Activated B cell treated with CpG ODN at 0.5 μM for 24 hours (primary cell): ENCODE results near the gene COL19A1. TPM values are rescaled to one million over a fixed set of nuclear protein-coding genes. Genes with fewer than 3 reads are reported as not detected.

Experiments
- ATAC-seq: fragments of 200-7000 bp; cut with Tn5 transposase; one replicate; pipeline ENCODE4 v1.10.0; 2021; ENCODE audit warnings: low read depth, mild to moderate bottlenecking, moderate library complexity
- CTCF ChIA-PET: fragments of 350-600 bp; sonication (Branson Sonifier 250); formaldehyde crosslinking; loops from one replicate; lab custom pipeline; 2021; ENCODE audit warnings: antibody characterized with exemption; lab: Charles Lee
- POLR2A ChIA-PET: fragments of 350-600 bp; sonication (Branson Sonifier 250); formaldehyde crosslinking; loops from one replicate; lab custom pipeline; 2021; ENCODE audit warnings: antibody characterized with exemption; lab: Charles Lee
- DNase-seq: peaks from one replicate; pipeline ENCODE4 v3.0.0; 2022
- H3K27ac Mint-ChIP-seq: one replicate; pipeline ENCODE4 v1.8.0; 2020; ENCODE audit warnings: mixed read lengths
- H3K27me3 Mint-ChIP-seq: one replicate; pipeline ENCODE4 v1.8.0; 2021; ENCODE audit warnings: mixed read lengths
- H3K36me3 Mint-ChIP-seq: one replicate; pipeline ENCODE4 v1.8.0; 2021; ENCODE audit warnings: low read depth, mixed read lengths
- H3K4me1 Mint-ChIP-seq: one replicate; pipeline ENCODE4 v1.8.0; 2021; ENCODE audit warnings: mixed read lengths
- H3K4me3 Mint-ChIP-seq: one replicate; pipeline ENCODE4 v1.8.0; 2020; ENCODE audit warnings: mild to moderate bottlenecking, mixed read lengths
- H3K9me3 Mint-ChIP-seq: one replicate; pipeline ENCODE4 v1.8.0; 2020; ENCODE audit warnings: mixed read lengths
- CTCF ChIP-seq: fragments of 200-600 bp; IDR thresholded peaks from one replicate; pipeline ENCODE4 v1.8.0; 2022; ENCODE audit warnings: antibody characterized with exemption, mild to moderate bottlenecking
- intact Hi-C: fragments of 100-400 bp; cut with micrococcal nuclease; formaldehyde crosslinking; loops from one replicate; pipeline ENCODE4 v1.15.1; 2024
- total RNA-seq: library from RNA; stranded (reverse); gene quantifications from 2 replicates; pipeline ENCODE4 v1.2.3, GENCODE V29; 2022

Gene COL19A1
- total RNA-seq, 1 donor from 2014 or later: 54.4 TPM

- ATAC-seq (no peak), DNase-seq (no peak)
- ChIA-PET POLR2A (no interaction called here), CTCF (no interaction called here)
- no peaks in the 10 kb centered on the region for H3K36me3 Mint-ChIP-seq
- H3K4me1 Mint-ChIP-seq: no peaks in the 10 kb centered on the region
- peaks cover 13% of the 10 kb centered on the region for H3K27me3 Mint-ChIP-seq
- H3K27ac Mint-ChIP-seq: no peak overlapping the region
- no peaks in the 10 kb centered on the region for H3K9me3 Mint-ChIP-seq
- intact Hi-C loops: no loop called here
- no peak for TF ChIP-seq CTCF
- H3K4me3 Mint-ChIP-seq: no peak overlapping the region
Measured at GRCh38 chr6:70257768-70258273, 391.5 kb downstream of the COL19A1 start.

GRCh38 chr6:70258483-70258882 lies 392.1 kb downstream of the COL19A1 start:
- intact Hi-C loops: no loop called here
- H3K4me1 Mint-ChIP-seq: no peaks in the 10 kb centered on the region
- no peaks in the 10 kb centered on the region for H3K36me3 Mint-ChIP-seq
- TF ChIP-seq CTCF: no peak
- no peak overlapping the region for H3K27ac Mint-ChIP-seq
- H3K4me3 Mint-ChIP-seq: no peak overlapping the region
- POLR2A ChIA-PET: no interaction called here
- ATAC-seq (no peak), DNase-seq (no peak)
- H3K27me3 Mint-ChIP-seq: peaks cover 12% of the 10 kb centered on the region
- H3K9me3 Mint-ChIP-seq: no peaks in the 10 kb centered on the region
- CTCF ChIA-PET: no interaction called here

Other genes starting within 250 kb of the COL19A1 start
- 46.9 and 51.3 TPM in 2 replicates for gene LMBRD1, start 69.5 kb upstream of the COL19A1 start, total RNA-seq